Occipital lobe (tissue), 2 donors: ENCODE results near the gene KRTCAP2. TPM values are rescaled to one million over a fixed set of nuclear protein-coding genes. Genes with fewer than 3 reads are reported as not detected.
A peak's percentile ranks its signal among the peaks of the same experiment; 100 is the strongest.
"Not testable (repeated sequence)": the region's sequence is repeated elsewhere in the genome, so short reads cannot be mapped to it uniquely, and the experiment has no call there.

Experiments used
- DNase-seq: peaks from one replicate; lab custom pipeline; 2025; lab: John Stamatoyannopoulos, UW
- total RNA-seq: library from RNA; depleted of rRNA; stranded (reverse); fragments of >200 nt; gene quantifications from one replicate; pipeline ENCODE4 v1.2.3, GENCODE V29; 2014

The KRTCAP2 gene
- total RNA-seq, 1 donor from 2014 or later, result 59.0 TPM

DNA sequence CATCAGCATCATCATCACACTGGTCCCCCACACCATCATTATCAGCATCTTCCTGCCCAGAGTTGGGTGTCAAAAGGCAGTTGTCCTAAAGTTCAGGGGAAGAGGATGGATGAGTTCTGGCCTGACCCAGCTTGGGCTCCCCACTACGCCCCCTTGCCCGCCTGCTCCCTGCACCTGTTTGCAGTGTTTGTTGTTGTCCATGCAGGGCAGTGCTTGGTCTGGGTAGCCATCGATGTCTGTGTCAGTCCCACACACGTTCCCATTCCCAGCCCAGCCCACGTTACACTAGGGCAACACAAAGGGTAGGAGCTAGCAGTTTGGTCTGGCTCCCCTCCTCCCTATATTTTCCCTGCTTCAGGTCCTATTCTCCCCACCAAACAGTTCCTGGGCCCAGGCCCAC is 27.8 kb upstream of the KRTCAP2 start:
- DNase-seq, result no peak

DNA sequence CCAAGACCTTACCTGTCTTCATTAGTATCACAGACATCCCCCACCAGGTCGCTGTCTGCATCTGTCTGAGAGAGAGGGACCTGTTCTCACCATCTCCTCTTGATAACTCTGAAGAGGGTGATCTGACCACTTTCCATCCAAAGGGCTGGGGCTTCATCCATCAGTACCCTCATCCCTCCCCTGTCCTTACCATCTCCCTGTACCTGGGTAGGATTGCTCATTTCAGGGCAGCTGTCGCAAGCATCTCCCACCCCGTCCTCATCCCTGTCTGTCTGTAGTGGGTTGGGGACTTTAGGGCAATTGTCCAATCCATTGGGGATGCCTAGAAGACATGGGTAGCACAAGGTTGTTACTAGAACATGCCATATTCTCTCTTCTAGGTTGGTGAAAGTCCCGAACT is 26.7 kb upstream of the KRTCAP2 start:
- DNase-seq, result no peak

DNA sequence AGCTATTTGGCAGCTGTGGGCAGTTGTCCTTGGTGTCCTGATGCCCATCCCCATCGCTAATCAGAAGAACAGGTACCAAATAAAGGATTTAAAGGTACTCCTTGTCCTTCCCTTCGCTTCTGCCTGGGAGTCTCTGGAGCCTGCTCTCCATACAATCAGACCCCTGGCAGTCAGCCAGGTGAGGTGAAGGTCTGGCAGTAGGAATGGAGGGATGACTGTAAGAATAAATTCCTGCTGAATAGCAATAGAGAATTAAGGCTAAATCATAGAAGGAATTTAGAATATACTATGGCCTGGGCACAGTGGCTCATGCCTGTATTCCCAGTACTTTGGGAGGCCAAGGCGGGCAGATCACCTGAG is 25.4 kb upstream of the KRTCAP2 start:
- DNase-seq, result no peak

- DNase-seq, result no peak
Measured at GRCh38 chr1:155197901-155198546, 24.9 kb upstream of the KRTCAP2 start.

DNA sequence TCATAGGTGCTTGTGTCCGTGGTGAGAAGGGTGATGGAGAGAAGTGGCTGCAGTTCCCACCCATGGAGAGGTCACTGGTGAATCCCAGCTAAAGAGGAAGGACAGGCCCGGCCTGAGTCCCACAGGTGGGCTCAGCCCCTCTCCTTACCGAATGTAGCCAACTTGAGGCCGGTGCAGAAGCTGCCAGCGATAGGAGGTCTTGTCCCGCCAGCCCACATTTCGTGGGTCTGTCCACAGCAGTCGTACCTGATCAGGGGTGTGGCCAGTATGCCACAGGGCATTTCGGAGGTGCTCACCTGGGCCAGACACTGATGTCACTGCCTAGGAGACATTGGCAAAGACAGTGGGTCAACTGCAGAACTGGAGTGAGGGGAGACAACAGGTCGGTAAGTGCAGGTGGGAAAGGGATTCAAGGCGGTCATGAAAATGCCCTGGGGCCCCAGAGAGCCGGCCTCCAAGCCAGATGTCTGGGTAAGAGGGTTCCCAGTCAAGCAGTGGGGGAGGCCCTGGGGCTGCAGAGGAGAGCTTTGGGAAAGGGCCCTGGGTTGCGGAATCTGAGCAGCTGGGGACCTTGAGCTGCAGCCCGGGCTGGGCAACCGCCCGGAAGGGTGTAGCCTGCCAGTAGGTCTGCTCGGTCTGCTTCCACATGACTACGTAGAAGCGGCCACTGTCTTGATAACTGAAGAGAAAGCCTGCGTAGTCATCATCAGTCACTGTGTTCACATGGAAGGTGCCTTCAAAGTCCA is 24.0 kb upstream of the KRTCAP2 start:
- DNase-seq, result no peak

DNA sequence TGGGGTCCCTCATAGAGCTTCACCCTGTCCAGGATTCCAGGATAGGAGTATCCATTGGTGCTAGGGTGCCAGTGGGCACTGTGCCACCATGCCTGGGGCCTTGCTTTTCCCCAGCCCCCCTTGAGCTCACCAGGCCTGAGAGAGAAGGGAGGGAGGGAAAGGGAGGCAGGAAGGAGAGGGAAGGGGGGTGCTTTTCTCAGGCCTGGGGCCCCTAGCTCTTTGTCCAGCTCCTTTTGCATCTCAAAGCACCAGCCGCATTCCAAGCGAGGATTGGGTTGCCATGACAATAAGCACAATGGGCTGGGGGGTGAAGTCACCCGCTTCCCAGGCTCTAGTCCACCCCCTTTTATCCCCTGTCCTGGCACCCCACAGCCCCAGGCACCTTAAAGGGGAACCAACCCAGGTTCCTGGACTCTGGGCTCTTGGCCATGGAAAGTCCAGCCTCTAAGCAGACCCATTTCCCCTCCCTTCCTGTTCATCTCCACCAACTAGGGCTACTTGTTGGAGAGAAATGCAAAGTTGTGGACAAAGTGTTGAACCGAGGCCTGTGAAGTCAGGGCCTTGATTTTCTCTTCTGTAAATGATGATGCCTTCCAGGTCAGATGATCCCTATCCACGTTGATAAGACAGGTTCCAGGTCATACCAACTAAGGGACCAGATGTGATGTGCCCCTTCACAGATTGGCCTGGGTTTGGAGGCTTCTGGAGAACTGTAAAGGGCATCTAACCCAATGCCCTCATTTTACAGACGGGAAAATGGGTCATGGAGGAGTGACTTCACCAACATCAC is 23.2 kb upstream of the KRTCAP2 start:
- DNase-seq, result peak; percentile 34

GRCh38 chr1:155195201-155196102 is 22.3 kb upstream of the KRTCAP2 start:
- DNase-seq, result no peak

GRCh38 chr1:155193991-155194240 is 20.8 kb upstream of the KRTCAP2 start:
- DNase-seq, result not testable (repeated sequence)

GRCh38 chr1:155193275-155193990 is 20.3 kb upstream of the KRTCAP2 start:
- DNase-seq, result peak; percentile 43

DNA sequence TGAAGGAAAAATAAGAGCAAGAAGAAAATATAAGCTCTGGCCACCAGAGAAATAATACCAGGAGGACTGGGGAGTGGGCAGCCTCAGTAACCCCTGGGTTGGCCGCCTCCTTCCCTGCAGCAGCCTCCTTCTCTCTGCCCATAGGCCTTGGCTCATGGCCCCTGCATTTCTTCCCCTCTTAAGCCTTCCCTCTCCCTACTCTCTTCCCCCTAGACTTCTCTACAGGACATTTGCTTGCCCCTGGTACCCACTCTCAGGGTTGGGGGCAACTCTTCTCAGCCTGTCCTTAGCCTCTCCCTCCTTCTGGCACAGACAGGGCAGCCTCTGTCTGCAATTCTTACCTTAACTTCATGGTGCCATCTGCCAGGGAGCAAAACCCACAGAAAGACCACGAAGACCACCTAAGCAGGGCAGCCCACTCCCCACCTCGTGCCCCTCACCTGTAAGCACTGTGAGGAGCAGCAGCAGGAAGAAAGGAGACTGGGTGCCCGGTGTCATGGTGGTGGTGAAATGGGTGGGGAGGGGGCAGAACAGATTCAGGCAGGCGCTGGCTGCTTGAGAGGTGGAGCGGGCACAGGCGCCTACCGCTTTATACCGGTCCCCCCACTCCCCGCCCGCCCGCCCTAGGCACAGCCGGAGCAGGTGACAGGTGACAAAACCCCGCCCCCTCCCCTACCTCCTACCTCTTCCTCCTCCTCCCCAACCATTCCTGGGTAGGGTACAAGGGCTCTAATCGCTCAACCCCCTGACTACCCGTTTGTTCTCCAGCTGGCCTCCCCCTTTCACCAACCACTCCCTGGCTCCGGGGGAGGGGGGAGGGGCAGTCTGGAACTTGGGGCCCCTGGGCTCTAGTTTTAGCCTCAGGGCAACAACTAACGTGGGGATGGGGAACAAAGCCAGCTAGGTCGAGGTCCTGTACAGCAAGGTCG is 19.5 kb upstream of the KRTCAP2 start:
- no peak for DNase-seq

- DNase-seq, result no peak
Measured at GRCh38 chr1:155191904-155192303, 18.8 kb upstream of the KRTCAP2 start.

DNA sequence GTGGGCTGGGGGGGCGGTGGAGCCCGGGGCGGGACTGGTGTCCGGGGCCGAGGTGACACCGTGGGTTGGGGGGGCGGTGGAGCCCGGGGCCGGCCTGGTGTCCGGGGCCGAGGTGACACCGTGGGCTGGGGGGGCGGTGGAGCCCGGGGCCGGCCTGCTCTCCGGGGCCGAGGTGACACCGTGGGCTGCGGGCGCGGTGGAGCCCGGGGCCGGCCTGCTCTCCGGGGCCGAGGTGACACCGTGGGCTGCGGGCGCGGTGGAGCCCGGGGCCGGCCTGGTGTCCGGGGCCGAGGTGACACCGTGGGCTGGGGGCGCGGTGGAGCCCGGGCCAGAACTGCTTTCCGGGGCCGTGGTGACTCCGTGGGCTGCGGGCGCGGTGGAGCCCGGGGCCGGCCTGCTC is 16.8 kb upstream of the KRTCAP2 start:
- not testable (repeated sequence) for DNase-seq

GRCh38 chr1:155188268-155188667 is 15.2 kb upstream of the KRTCAP2 start:
- DNase-seq, result no peak

DNA sequence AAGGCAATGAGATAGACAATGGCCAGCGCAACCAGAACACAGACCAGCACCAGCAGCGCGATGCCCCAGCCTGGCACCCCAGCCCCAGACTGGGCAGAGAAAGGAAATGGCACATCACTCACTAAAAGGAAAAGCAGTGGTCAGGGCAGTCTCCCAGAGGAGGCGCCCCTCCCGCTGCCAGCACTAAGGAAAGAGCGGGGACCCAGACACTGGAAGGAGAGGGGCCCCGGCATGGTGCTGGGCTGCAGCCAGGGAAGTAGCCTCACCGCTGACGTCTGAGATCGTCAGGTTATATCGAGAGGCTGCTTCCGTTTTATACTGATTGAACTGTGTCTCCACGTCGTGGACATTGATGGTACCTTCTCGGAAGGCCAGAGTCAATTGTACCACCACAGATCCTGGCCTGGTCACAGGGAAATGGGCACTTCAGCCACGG is 14.4 kb upstream of the KRTCAP2 start:
- DNase-seq, result no peak

DNA sequence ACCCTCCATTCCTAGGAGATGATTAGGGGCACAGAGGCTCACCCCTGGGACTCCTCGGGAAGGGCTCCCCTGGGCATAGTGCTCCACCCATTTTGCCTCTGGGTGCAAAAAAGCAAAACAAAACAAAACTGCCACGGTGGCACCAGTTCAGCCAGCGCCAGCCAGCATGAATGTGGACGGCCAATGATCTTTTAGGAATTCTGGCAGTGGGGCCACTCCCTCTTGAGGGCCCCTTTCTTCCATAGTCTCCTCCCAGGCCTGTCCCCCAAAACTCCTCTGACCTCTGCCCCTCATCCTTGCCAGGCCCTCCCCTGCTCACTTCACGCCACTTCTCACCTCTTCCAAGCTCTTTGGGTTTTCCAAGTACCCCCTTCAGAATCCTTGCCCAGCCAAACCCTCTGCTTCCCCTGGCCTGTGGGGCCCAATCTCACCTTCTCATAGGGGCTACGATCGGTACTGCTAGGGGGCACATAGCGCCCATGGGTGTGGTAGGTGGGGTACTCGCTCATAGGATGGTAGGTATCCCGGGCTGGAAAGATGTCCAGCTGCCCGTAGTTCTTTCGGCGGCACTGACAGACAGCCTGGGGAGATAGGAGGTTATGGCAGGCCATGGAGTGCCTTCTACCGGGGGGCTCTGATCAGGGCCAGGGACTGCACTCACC is 13.8 kb upstream of the KRTCAP2 start:
- no peak for DNase-seq

- DNase-seq, result no peak
Measured at GRCh38 chr1:155186067-155186793, 13.1 kb upstream of the KRTCAP2 start.

- no peak for DNase-seq
Measured at GRCh38 chr1:155185783-155186066, 12.6 kb upstream of the KRTCAP2 start.

- no peak for DNase-seq
Measured at GRCh38 chr1:155184835-155185782, 12.0 kb upstream of the KRTCAP2 start.
